ENCODE results near the gene CPTP. TPM values are rescaled to one million over a fixed set of nuclear protein-coding genes. Genes with fewer than 3 reads are reported as not detected.

Gene CPTP
- total RNA-seq, 1 donor from 2014 or later, result 17.5 TPM

GRCh38 chr1:1371746-1372711 lies 47.4 kb downstream of the CPTP start:
- TF ChIP-seq CTCF (IDR thresholded peaks at IDR 0.05; ENCODE audit: unreplicated experiment), result peak; percentile 89
- no peaks in the 10 kb centered on the region for H3K9me3 Mint-ChIP-seq (ENCODE audit: low read depth)
- H3K27ac Mint-ChIP-seq, result no peak overlapping the region
- H3K4me1 Mint-ChIP-seq (ENCODE audit: low read depth), result peaks cover 3% of the 10 kb centered on the region
- DNase-seq (ENCODE audit: low spot score, unreplicated experiment), result peak; percentile 80
- H3K36me3 Mint-ChIP-seq (ENCODE audit: insufficient read depth), result peaks cover 3% of the 10 kb centered on the region
- peak overlapping the region; percentile 52 for H3K4me3 Mint-ChIP-seq (ENCODE audit: low read depth)
- no peaks in the 10 kb centered on the region for H3K27me3 Mint-ChIP-seq

- DNase-seq (ENCODE audit: low spot score, unreplicated experiment), result no peak
- Mint-ChIP-seq H3K4me1 (ENCODE audit: low read depth) (peaks cover 3% of the 10 kb centered on the region), H3K4me3 (ENCODE audit: low read depth) (peak overlapping the region; percentile 87), H3K36me3 (ENCODE audit: insufficient read depth) (peaks cover 3% of the 10 kb centered on the region), H3K27ac (no peak overlapping the region), H3K9me3 (ENCODE audit: low read depth) (no peaks in the 10 kb centered on the region), H3K27me3 (no peaks in the 10 kb centered on the region)
- TF ChIP-seq CTCF (IDR thresholded peaks at IDR 0.05; ENCODE audit: unreplicated experiment), result no peak
Measured at GRCh38 chr1:1373051-1373814, 48.6 kb downstream of the CPTP start.

GRCh38 chr1:1373815-1374588 lies 49.4 kb downstream of the CPTP start:
- H3K36me3 Mint-ChIP-seq (ENCODE audit: insufficient read depth), result peaks cover 3% of the 10 kb centered on the region
- no peak for DNase-seq (ENCODE audit: low spot score, unreplicated experiment)
- H3K9me3 Mint-ChIP-seq (ENCODE audit: low read depth), result no peaks in the 10 kb centered on the region
- H3K4me1 Mint-ChIP-seq (ENCODE audit: low read depth), result peaks cover 3% of the 10 kb centered on the region
- TF ChIP-seq CTCF (IDR thresholded peaks at IDR 0.05; ENCODE audit: unreplicated experiment), result no peak
- no peaks in the 10 kb centered on the region for H3K27me3 Mint-ChIP-seq
- no peak overlapping the region for H3K27ac Mint-ChIP-seq
- H3K4me3 Mint-ChIP-seq (ENCODE audit: low read depth), result peak overlapping the region; percentile 87

- no peaks in the 10 kb centered on the region for H3K27me3 Mint-ChIP-seq
- peak overlapping the region; percentile 87 for H3K4me3 Mint-ChIP-seq (ENCODE audit: low read depth)
- H3K4me1 Mint-ChIP-seq (ENCODE audit: low read depth), result peaks cover 3% of the 10 kb centered on the region
- H3K36me3 Mint-ChIP-seq (ENCODE audit: insufficient read depth), result peaks cover 3% of the 10 kb centered on the region
- no peak for TF ChIP-seq CTCF (IDR thresholded peaks at IDR 0.05; ENCODE audit: unreplicated experiment)
- peak overlapping the region; percentile 96 for H3K27ac Mint-ChIP-seq
- no peaks in the 10 kb centered on the region for H3K9me3 Mint-ChIP-seq (ENCODE audit: low read depth)
- DNase-seq (ENCODE audit: low spot score, unreplicated experiment), result no peak
Measured at GRCh38 chr1:1374589-1374928, 50.0 kb downstream of the CPTP start.

Data from progenitor cell of endocrine pancreas (in vitro differentiated cells).